ENCODE results near the gene CNOT2.

The CNOT2 gene

GRCh38 chr12:70249903-70250302 lies 6.7 kb downstream of the CNOT2 start:
- no peaks in the 10 kb centered on the region for H3K27me3 ChIP-seq (ENCODE audit: insufficient read depth, poor library complexity, severe bottlenecking)

GRCh38 chr12:70251226-70251625 lies 8.0 kb downstream of the CNOT2 start:
- H3K4me3 ChIP-seq (replicated peaks; ENCODE audit: insufficient read depth, low read length) = no peak overlapping the region
- TF ChIP-seq CTCF (IDR thresholded peaks at IDR 0.05; ENCODE audit: insufficient read depth, low read length) = no peak
- no peak for TF ChIP-seq POLR2AphosphoS5 (IDR thresholded peaks at IDR 0.05; ENCODE audit: low read depth)
- no peak for DNase-seq (ENCODE audit: low read depth in 1 of 2, low spot score in 1 of 2)

More at GRCh38 chr12:70249903-70250302, 6.7 kb downstream of the CNOT2 start:
- no peak for TF ChIP-seq GABPA (IDR thresholded peaks at IDR 0.05; ENCODE audit: low read depth)
- TF ChIP-seq SPI1 (IDR thresholded peaks at IDR 0.05; ENCODE audit: borderline replicate concordance, low read depth) = no peak
- TF ChIP-seq CTCF (IDR thresholded peaks at IDR 0.05; ENCODE audit: insufficient read depth, low read length) = no peak
- TF ChIP-seq POLR2AphosphoS5 (IDR thresholded peaks at IDR 0.05; ENCODE audit: low read depth) = no peak
- TF ChIP-seq REST (IDR thresholded peaks at IDR 0.05; ENCODE audit: insufficient replicate concordance, low read depth) = no peak
- DNase-seq (ENCODE audit: low read depth in 1 of 2, low spot score in 1 of 2) = no peak
- no peak overlapping the region for H3K27ac ChIP-seq (replicated peaks)
- H3K4me3 ChIP-seq (replicated peaks; ENCODE audit: insufficient read depth, low read length) = no peak overlapping the region

GRCh38 chr12:70251661-70252060 lies 8.4 kb downstream of the CNOT2 start:
- Histone ChIP-seq H3K27ac (replicated peaks) (no peak overlapping the region), H3K4me3 (replicated peaks; ENCODE audit: insufficient read depth, low read length) (no peak overlapping the region), H3K27me3 (ENCODE audit: insufficient read depth, poor library complexity, severe bottlenecking) (no peaks in the 10 kb centered on the region)
- TF ChIP-seq SPI1 (IDR thresholded peaks at IDR 0.05; ENCODE audit: borderline replicate concordance, low read depth) (no peak), CTCF (IDR thresholded peaks at IDR 0.05; ENCODE audit: insufficient read depth, low read length) (no peak), GABPA (IDR thresholded peaks at IDR 0.05; ENCODE audit: low read depth) (no peak), POLR2AphosphoS5 (IDR thresholded peaks at IDR 0.05; ENCODE audit: low read depth) (no peak), REST (IDR thresholded peaks at IDR 0.05; ENCODE audit: insufficient replicate concordance, low read depth) (no peak)
- no peak for DNase-seq (ENCODE audit: low read depth in 1 of 2, low spot score in 1 of 2)

More at GRCh38 chr12:70251226-70251625, 8.0 kb downstream of the CNOT2 start:
- Histone ChIP-seq H3K27ac (replicated peaks) (no peak overlapping the region), H3K27me3 (ENCODE audit: insufficient read depth, poor library complexity, severe bottlenecking) (no peaks in the 10 kb centered on the region)

- Histone ChIP-seq H3K27ac (replicated peaks) (no peak overlapping the region), H3K4me3 (replicated peaks; ENCODE audit: insufficient read depth, low read length) (no peak overlapping the region), H3K27me3 (ENCODE audit: insufficient read depth, poor library complexity, severe bottlenecking) (no peaks in the 10 kb centered on the region)
- TF ChIP-seq CTCF (IDR thresholded peaks at IDR 0.05; ENCODE audit: insufficient read depth, low read length) (no peak), REST (IDR thresholded peaks at IDR 0.05; ENCODE audit: insufficient replicate concordance, low read depth) (no peak), SPI1 (IDR thresholded peaks at IDR 0.05; ENCODE audit: borderline replicate concordance, low read depth) (no peak), POLR2AphosphoS5 (IDR thresholded peaks at IDR 0.05; ENCODE audit: low read depth) (no peak), GABPA (IDR thresholded peaks at IDR 0.05; ENCODE audit: low read depth) (no peak)
- no peak for DNase-seq (ENCODE audit: low read depth in 1 of 2, low spot score in 1 of 2)
Observed at GRCh38 chr12:70252832-70253231, 9.6 kb downstream of the CNOT2 start.

Data from HL-60 (cell line).